HepG2 (cell line): ENCODE measurements around the gene MOGAT3. TPM values are rescaled to one million over a fixed set of nuclear protein-coding genes. Genes with fewer than 3 reads are reported as not detected.

Experiments
- CENPBD1 ChIP-seq: sonication (generic); formaldehyde crosslinking; IDR thresholded peaks from 2 replicates; pipeline ENCODE4 v1.8.0; 2022; ENCODE audit warnings: missing genetic modification reagents, low read depth, mild to moderate bottlenecking, borderline replicate concordance
- HMGXB3 ChIP-seq: sonication (generic); formaldehyde crosslinking; IDR thresholded peaks from 2 replicates; pipeline ENCODE4 v1.4.0; 2020; ENCODE audit warnings: missing genetic modification reagents, borderline replicate concordance
- HNRNPLL ChIP-seq: fragments of 200-400 bp; formaldehyde crosslinking; IDR thresholded peaks from 2 replicates; pipeline ENCODE4 v1.6.1; 2017; ENCODE audit warnings: mild to moderate bottlenecking, low read depth, low read length; ENCODE audit not compliant: poor library complexity, severe bottlenecking
- MLLT10 ChIP-seq: sonication (generic); formaldehyde crosslinking; IDR thresholded peaks from 2 replicates; pipeline ENCODE4 v1.4.0; 2020; ENCODE audit warnings: missing genetic modification reagents
- MNT ChIP-seq: fragments of 450-650 bp; IDR thresholded peaks from 2 replicates; pipeline ENCODE4 v1.6.1; 2016
- MTF2 ChIP-seq: sonication (generic); formaldehyde crosslinking; IDR thresholded peaks from 2 replicates; pipeline ENCODE4 v1.5.0; 2020; ENCODE audit warnings: missing genetic modification reagents, borderline replicate concordance
- NR1H2 ChIP-seq: sonication (generic); formaldehyde crosslinking; IDR thresholded peaks from 2 replicates; pipeline ENCODE4 v1.8.1; 2022; ENCODE audit warnings: low read depth, missing genetic modification reagents, borderline replicate concordance
- POLR2AphosphoS5 ChIP-seq: IDR thresholded peaks from 2 replicates; pipeline ENCODE4 v1.6.1; 2012; ENCODE audit warnings: low read depth, low read length
- TMF1 ChIP-seq: sonication (generic); formaldehyde crosslinking; IDR thresholded peaks from 2 replicates; pipeline ENCODE4 v1.8.1; 2022; ENCODE audit warnings: low read depth, missing genetic modification reagents
- ZBED4 ChIP-seq: sonication (generic); formaldehyde crosslinking; IDR thresholded peaks from 2 replicates; pipeline ENCODE4 v1.4.0; 2020; ENCODE audit warnings: missing genetic modification reagents, borderline replicate concordance
- ZBTB38 ChIP-seq: sonication (generic); formaldehyde crosslinking; IDR thresholded peaks from 2 replicates; pipeline ENCODE4 v1.5.1; 2020; ENCODE audit warnings: mild to moderate bottlenecking, missing genetic modification reagents
- ZEB1 ChIP-seq: IDR thresholded peaks from 2 replicates; pipeline ENCODE4 v1.6.1; 2012; ENCODE audit warnings: mild to moderate bottlenecking, low read depth, inconsistent platforms; ENCODE audit not compliant: insufficient replicate concordance
- ZMAT5 ChIP-seq: sonication (generic); formaldehyde crosslinking; IDR thresholded peaks from 2 replicates; pipeline ENCODE4 v1.5.0; 2020; ENCODE audit warnings: mild to moderate bottlenecking, low read depth, missing genetic modification reagents, borderline replicate concordance
- ZNF546 ChIP-seq: sonication (generic); formaldehyde crosslinking; conservative IDR thresholded peaks from 2 replicates; pipeline ENCODE4 v1.8.1; 2023; ENCODE audit warnings: mild to moderate bottlenecking, missing genetic modification reagents
- ZNF792 ChIP-seq: IDR thresholded peaks from 2 replicates; pipeline ENCODE4 v1.6.1; 2016
- polyA plus RNA-seq, 8 experiments: library from polyadenylated mRNA; depleted of rRNA in 3 of 8; stranded (reverse) in 7 of 8; unstranded in 1 of 8; fragments of >200 nt; fragmentation: Illumina TruSeq in 4 of 8; extraction: Trizol in 4 of 8; gene quantifications; 2 replicates each; pipeline versions ENCODE4 v1.2.1 to v1.2.3, GENCODE V29; 2011 to 2016; ENCODE audit warnings: low read depth in 4 of 8, missing spikeins in 1 of 8, mixed read lengths in 1 of 8; ENCODE audit not compliant: insufficient read depth in 1 of 8
- total RNA-seq, 5 experiments: library from RNA; depleted of rRNA; stranded (reverse); fragments of >200 nt; fragmentation: Illumina TruSeq; extraction: Trizol; gene quantifications; 2 replicates each; pipeline ENCODE4 v1.2.3, GENCODE V29; 2016; ENCODE audit warnings: low read depth in 1 of 5

Gene MOGAT3
- total and polyA plus RNA-seq, 2 of the 13 experiments (the other 11 are each of a cell fraction or from before 2014, with no cell fraction given) = 22.5 to 30.5 TPM

- peak; percentile 8; the same call in 1 of the 2 replicates for TF ChIP-seq ZBED4 (CRISPR knock-in tag)
- peak; percentile 1 for TF ChIP-seq HNRNPLL
- peak; percentile 68; the same call in 1 of the 2 replicates for TF ChIP-seq ZNF792 (CRISPR knock-in tag)
- no peak for TF ChIP-seq ZEB1
- TF ChIP-seq ZMAT5 (CRISPR knock-in tag) = no peak
- peak; percentile 51; the same call in 1 of the 2 replicates for TF ChIP-seq MNT
- TF ChIP-seq ZBTB38 (CRISPR knock-in tag) = no peak
- TF ChIP-seq MTF2 = 0 out of 2 replicates have a peak, but pooled peaks have one; percentile 21
- peak; percentile 68; the same call in 1 of the 2 replicates for TF ChIP-seq TMF1 (CRISPR knock-in tag)
- no peak for TF ChIP-seq MLLT10 (CRISPR knock-in tag)
- no peak for TF ChIP-seq HMGXB3 (CRISPR knock-in tag)
- TF ChIP-seq NR1H2 = no peak
- peak; percentile 73; the same call in 1 of the 2 replicates for TF ChIP-seq POLR2AphosphoS5
- peak; percentile 86; the same call in 1 of the 2 replicates for TF ChIP-seq ZNF546 (CRISPR knock-in tag)
- 0 out of 2 replicates have a peak, but pooled peaks have one; percentile 35 for TF ChIP-seq CENPBD1 (CRISPR knock-in tag)
Measured at GRCh38 chr7:101244375-101245146, 43.7 kb upstream of the MOGAT3 start, which contains the start of gene FIS1 (continued).
